Measurements from ENCODE around the gene APCDD1L. TPM values are rescaled to one million over a fixed set of nuclear protein-coding genes. Genes with fewer than 3 reads are reported as not detected.
A peak's percentile ranks its signal among the peaks of the same experiment; 100 is the strongest.
"Not testable (repeated sequence)": the region's sequence is repeated elsewhere in the genome, so short reads cannot be mapped to it uniquely, and the experiment has no call there.

The APCDD1L gene
- total RNA-seq, 2 experiments from 2014 or later, result not detected

DNA sequence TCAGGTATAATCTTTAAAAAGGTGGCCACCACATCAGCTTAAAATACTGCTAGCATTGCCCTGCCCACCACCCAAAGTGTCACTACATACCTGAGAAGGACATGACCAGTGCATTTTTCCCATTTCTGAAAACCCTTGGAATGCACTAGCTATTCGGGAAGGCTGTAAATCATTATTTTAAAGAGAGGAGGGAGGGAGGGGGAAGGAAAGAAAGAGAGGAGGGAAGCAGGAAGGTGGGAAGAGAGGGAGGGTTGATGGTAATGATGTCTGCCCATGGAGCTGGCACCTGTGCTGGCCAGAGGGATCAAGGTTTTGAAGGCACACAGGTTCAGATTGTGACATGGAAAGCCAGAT lies 93.7 kb downstream of the APCDD1L start:
- peaks cover 18% of the 10 kb centered on the region for H3K4me1 Mint-ChIP-seq
- H3K4me3 Mint-ChIP-seq, result no peak overlapping the region
- H3K27ac Mint-ChIP-seq, result no peak overlapping the region
- DNase-seq, result no peak
- H3K9me3 Mint-ChIP-seq, result no peaks in the 10 kb centered on the region
- peaks cover 37% of the 10 kb centered on the region for H3K36me3 Mint-ChIP-seq
- H3K27me3 Mint-ChIP-seq, result no peaks in the 10 kb centered on the region

DNA sequence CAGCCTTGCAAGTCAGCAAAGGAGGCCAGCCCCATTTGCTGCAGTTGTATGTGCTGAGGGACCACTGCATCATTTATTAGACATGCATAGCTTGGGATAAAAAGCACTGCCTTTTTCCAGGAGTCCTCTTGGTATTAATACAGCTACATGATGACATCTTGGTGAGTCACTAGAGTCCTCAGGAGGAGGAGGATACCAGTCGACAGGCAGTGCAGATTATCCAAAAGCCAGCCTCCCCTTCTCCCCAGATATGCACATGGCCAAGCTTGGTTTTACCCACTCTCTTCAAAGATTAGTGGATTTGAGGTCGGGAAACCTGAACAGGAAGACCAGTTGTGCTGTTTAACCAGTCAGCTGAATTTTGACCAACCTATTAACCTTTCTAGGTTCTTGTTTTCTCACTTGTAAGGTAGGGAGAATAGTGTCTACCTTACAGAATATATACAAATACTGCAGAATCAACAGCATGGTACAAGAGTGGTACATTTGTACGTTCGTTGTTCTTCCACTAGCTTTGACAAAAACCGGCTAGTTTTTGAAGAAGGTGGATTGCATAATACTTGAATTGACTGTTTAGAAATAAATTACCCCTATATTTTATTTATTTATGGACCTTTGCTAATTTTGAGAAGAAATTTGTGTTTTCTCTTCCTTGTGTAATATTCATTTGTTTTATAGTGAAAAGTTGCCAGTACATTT lies 94.3 kb downstream of the APCDD1L start:
- Mint-ChIP-seq H3K4me3 (no peak overlapping the region), H3K36me3 (peaks cover 41% of the 10 kb centered on the region), H3K9me3 (no peaks in the 10 kb centered on the region), H3K4me1 (peaks cover 23% of the 10 kb centered on the region), H3K27me3 (no peaks in the 10 kb centered on the region), H3K27ac (no peak overlapping the region)
- DNase-seq, result no peak

DNA sequence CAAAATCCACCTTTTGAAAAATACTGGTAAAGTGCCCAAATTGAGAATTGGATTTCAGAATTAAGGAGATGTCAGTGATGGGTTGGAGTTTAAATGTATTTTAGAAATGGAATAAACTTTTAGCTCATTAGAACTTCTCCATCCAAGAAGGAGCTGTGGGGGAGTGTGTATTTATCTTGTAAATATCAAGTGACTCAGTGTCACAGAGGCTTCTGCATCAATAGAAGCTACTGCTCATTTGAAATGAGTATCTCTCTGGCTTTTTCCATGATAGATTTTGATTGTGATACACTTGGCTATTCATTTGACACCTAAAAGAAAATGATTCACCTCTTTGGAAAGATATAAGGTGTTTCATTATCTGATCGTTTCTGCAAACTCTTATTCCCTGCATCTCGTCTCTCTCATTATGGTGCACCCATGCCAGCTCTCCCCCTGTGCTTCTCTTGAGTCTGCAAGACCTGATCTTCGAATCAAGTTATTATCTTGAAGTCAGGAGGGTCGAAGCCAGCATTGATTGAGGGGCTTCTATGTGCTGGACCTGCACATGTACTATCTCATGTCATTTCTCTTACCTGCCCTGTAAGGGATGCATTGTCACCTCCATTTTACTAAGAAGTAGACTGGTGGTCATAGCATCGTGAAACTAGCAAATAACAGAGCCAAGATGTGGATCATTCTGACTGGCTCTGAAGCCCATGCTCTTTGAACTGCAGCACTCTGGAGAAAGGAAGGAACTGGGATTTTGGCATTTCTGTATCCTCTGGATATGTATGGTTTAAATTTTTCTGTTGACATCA lies 96.0 kb downstream of the APCDD1L start:
- Mint-ChIP-seq H3K36me3 (peaks cover 37% of the 10 kb centered on the region), H3K9me3 (no peaks in the 10 kb centered on the region), H3K27ac (peak overlapping the region; percentile 48), H3K27me3 (no peaks in the 10 kb centered on the region), H3K4me1 (peaks cover 25% of the 10 kb centered on the region), H3K4me3 (no peak overlapping the region)
- no peak for DNase-seq

DNA sequence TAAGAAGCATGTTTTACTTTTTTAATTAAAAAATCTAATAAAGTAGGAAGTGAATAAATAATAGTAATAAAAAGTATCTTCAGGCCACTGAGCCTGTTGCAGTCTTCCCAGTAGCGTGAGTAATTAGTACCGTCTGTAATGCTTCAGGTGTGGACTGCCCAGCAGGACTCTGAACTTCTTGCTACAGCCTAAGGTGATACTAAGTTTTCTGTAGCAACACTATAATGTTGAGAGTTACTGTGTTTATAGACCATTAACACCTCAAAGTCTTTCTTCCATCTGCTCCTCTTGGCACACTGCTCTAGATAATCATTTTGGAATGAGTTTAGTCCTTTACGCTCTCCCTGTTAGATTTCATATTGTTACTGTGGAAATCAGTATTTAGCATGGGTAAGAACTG lies 97.8 kb downstream of the APCDD1L start:
- H3K4me1 Mint-ChIP-seq, result peaks cover 25% of the 10 kb centered on the region
- no peak for DNase-seq
- H3K36me3 Mint-ChIP-seq, result peaks cover 35% of the 10 kb centered on the region
- no peaks in the 10 kb centered on the region for H3K9me3 Mint-ChIP-seq
- no peak overlapping the region for H3K27ac Mint-ChIP-seq
- no peak overlapping the region for H3K4me3 Mint-ChIP-seq
- no peaks in the 10 kb centered on the region for H3K27me3 Mint-ChIP-seq

DNA sequence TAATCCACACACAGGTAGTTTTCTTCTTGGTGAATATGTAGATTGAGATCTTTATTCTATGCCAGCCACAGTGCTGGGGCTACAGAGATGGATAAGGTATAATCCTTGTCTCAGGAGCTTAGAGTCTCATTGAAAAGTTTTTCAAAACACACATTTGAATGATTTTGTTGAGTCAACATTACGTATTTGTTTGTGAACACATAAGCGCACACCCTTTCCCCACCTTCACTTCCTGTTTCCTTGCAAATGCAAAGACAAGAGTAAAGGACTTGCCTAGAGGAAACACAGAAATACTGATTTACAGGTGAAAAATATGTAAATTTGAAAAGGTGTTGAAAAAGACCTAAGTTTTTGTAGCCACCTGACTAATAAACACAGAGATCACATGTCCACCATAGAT lies 98.4 kb downstream of the APCDD1L start:
- Mint-ChIP-seq H3K4me1 (peaks cover 27% of the 10 kb centered on the region), H3K36me3 (peaks cover 37% of the 10 kb centered on the region), H3K27me3 (no peaks in the 10 kb centered on the region), H3K9me3 (no peaks in the 10 kb centered on the region), H3K27ac (no peak overlapping the region), H3K4me3 (no peak overlapping the region)
- DNase-seq, result no peak

DNA sequence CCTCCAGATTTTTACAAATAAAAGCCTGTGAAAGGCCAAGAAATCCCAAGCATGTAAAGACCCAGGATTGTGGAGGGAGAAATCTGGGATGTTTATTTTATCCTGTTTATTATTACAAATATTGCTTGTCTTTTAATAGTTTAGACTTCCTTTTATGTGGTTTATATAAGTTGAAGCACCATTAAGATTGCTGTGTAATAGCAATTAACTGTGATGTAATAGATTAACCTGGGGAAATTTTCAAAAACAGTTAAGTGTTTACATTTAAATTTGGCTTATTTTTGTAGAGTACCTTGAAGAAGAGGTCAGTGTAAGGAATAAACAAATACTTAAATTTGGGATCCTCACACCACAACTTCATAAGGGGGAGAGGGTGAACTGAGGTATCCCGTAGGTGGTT lies 99.1 kb downstream of the APCDD1L start:
- no peak for DNase-seq
- no peak overlapping the region for H3K4me3 Mint-ChIP-seq
- no peaks in the 10 kb centered on the region for H3K27me3 Mint-ChIP-seq
- H3K36me3 Mint-ChIP-seq, result peaks cover 38% of the 10 kb centered on the region
- peak overlapping the region; percentile 14 for H3K27ac Mint-ChIP-seq
- H3K9me3 Mint-ChIP-seq, result no peaks in the 10 kb centered on the region
- peaks cover 27% of the 10 kb centered on the region for H3K4me1 Mint-ChIP-seq

DNA sequence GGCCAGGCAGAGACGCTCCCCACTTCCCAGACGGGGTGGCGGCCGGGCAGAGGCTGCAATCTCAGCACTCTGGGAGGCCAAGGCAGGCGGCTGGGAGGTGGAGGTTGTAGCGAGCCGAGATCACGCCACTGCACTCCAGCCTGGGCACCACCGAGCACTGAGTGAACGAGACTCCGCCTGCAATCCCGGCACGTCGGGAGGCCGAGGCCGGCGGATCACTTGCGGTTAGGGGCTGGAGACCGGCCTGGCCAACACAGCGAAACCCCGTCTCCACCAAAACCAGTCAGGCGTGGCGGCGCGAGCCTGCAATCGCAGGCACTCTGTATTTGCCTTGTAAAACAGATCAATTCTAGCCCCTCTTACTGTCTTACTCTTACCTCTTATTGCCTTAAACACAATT lies 100.4 kb downstream of the APCDD1L start:
- H3K27ac Mint-ChIP-seq, H3K9me3 Mint-ChIP-seq, H3K4me3 Mint-ChIP-seq, DNase-seq, H3K27me3 Mint-ChIP-seq: not testable (repeated sequence)
- H3K36me3 Mint-ChIP-seq, result peaks cover 31% of the 10 kb centered on the region
- H3K4me1 Mint-ChIP-seq, result peaks cover 29% of the 10 kb centered on the region

DNA sequence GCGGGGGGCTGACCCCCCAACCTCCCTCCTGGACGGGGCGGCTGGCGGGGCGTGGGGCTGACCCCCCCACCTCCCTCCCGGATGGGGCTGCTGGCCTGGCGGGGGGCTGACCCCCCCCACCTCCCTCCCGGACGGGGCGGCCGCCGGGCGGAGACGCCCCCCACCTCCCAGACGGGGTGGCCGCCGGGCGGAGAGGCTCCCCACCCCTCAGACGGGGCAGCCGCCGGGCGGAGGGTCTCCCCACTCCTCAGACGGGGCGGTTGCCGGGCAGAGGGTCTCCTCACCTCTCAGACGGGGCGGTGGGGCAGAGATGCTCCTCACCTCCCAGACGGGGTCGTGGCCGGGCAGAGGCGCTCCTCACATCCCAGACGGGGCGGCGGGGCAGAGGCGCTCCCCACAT lies 101.0 kb downstream of the APCDD1L start:
- H3K9me3 Mint-ChIP-seq, DNase-seq, H3K27ac Mint-ChIP-seq, H3K4me3 Mint-ChIP-seq, H3K27me3 Mint-ChIP-seq: not testable (repeated sequence)
- Mint-ChIP-seq H3K36me3 (peaks cover 25% of the 10 kb centered on the region), H3K4me1 (peaks cover 27% of the 10 kb centered on the region)

Other genes starting within 250 kb of the APCDD1L start
- 10 to 100 TPM; 12.8 to 13.9 TPM for gene RAB22A, start 205.7 kb downstream of the APCDD1L start, total RNA-seq
- gene VAPB, start 126.2 kb downstream of the APCDD1L start, total RNA-seq, result 10 to 100 TPM; 38.4 to 40.6 TPM
- gene STX16, start 135.9 kb upstream of the APCDD1L start, total RNA-seq, result 10 to 100 TPM; 84.0 to 93.5 TPM
- 10 to 100 TPM; 13.7 to 15.2 TPM for gene NPEPL1, start 177.4 kb upstream of the APCDD1L start, total RNA-seq